SK-N-MC (cell line): ENCODE measurements around the gene ITSN2.

Experiments
- EZH2 ChIP-seq: fragments of 200-600 bp; sonication (generic); IDR thresholded peaks from one replicate; pipeline ENCODE4 v1.6.1; 2017; ENCODE audit warnings: antibody characterized with exemption
- POLR2AphosphoS5 ChIP-seq: IDR thresholded peaks from 2 replicates; pipeline ENCODE4 v1.6.1; 2012; ENCODE audit warnings: mild to moderate bottlenecking, low read depth, low read length, borderline replicate concordance

GRCh38 chr2:24336811-24337210 is 23.5 kb downstream of the ITSN2 start:
- no peak for TF ChIP-seq POLR2AphosphoS5
- TF ChIP-seq EZH2, result no peak
